Measurements from ENCODE around the gene CPNE9.

Gene CPNE9

GRCh38 chr3:9716801-9717555 is 13.3 kb downstream of the CPNE9 start:
- no peak for DNase-seq

GRCh38 chr3:9717563-9717962 is 13.9 kb downstream of the CPNE9 start:
- no peak for DNase-seq

- no peak for DNase-seq
Measured at GRCh38 chr3:9718118-9718517, 14.5 kb downstream of the CPNE9 start.

- DNase-seq: no peak
Measured at GRCh38 chr3:9721015-9721699, 17.5 kb downstream of the CPNE9 start.

- no peak for DNase-seq
Measured at GRCh38 chr3:9721700-9722060, 18.0 kb downstream of the CPNE9 start.

- DNase-seq: no peak
Measured at GRCh38 chr3:9725775-9726515, 22.3 kb downstream of the CPNE9 start.

- DNase-seq: peak; percentile 33 to 60
Measured at GRCh38 chr3:9727041-9727595, 23.5 kb downstream of the CPNE9 start.

- DNase-seq: no peak
Measured at GRCh38 chr3:9727743-9728142, 24.1 kb downstream of the CPNE9 start.

GRCh38 chr3:9729419-9729818 is 25.8 kb downstream of the CPNE9 start:
- DNase-seq: no peak

GRCh38 chr3:9730657-9731205 is 27.1 kb downstream of the CPNE9 start:
- DNase-seq: no peak

GRCh38 chr3:9731206-9732079 is 27.8 kb downstream of the CPNE9 start, which contains the start of gene BRPF1:
Gene BRPF1, plus strand, starts transcription at chr3:9731735. Its CDS starts 2,406 bp downstream, at chr3:9734141.
- peak; percentile 99 to 100 for DNase-seq

- DNase-seq: no peak
Measured at GRCh38 chr3:9732080-9732739, 28.6 kb downstream of the CPNE9 start.

GRCh38 chr3:9732740-9733115 is 29.1 kb downstream of the CPNE9 start:
- no peak for DNase-seq

- DNase-seq: no peak
Measured at GRCh38 chr3:9736831-9737230, 33.2 kb downstream of the CPNE9 start.

GRCh38 chr3:9739181-9739580 is 35.5 kb downstream of the CPNE9 start:
- no peak for DNase-seq

GRCh38 chr3:9742560-9742959 is 38.9 kb downstream of the CPNE9 start:
- DNase-seq: no peak

- DNase-seq: no peak
Measured at GRCh38 chr3:9743548-9743947, 39.9 kb downstream of the CPNE9 start.

GRCh38 chr3:9744162-9744561 is 40.5 kb downstream of the CPNE9 start:
- DNase-seq: no peak

GRCh38 chr3:9745521-9745920 is 41.9 kb downstream of the CPNE9 start:
- DNase-seq: no peak

- no peak for DNase-seq
Measured at GRCh38 chr3:9746330-9746729, 42.7 kb downstream of the CPNE9 start.

- no peak for DNase-seq
Measured at GRCh38 chr3:9747267-9747666, 43.6 kb downstream of the CPNE9 start.

- DNase-seq: no peak
Measured at GRCh38 chr3:9748031-9748430, 44.4 kb downstream of the CPNE9 start.
